Superior temporal gyrus (tissue), 1 donor: Measurements from ENCODE around the gene SLC24A4.

Experiments used
- DNase-seq: peaks from one replicate; pipeline ENCODE4 v3.0.0-alpha.2; 2016; ENCODE audit errors: extremely low spot score

The SLC24A4 gene, protein sequence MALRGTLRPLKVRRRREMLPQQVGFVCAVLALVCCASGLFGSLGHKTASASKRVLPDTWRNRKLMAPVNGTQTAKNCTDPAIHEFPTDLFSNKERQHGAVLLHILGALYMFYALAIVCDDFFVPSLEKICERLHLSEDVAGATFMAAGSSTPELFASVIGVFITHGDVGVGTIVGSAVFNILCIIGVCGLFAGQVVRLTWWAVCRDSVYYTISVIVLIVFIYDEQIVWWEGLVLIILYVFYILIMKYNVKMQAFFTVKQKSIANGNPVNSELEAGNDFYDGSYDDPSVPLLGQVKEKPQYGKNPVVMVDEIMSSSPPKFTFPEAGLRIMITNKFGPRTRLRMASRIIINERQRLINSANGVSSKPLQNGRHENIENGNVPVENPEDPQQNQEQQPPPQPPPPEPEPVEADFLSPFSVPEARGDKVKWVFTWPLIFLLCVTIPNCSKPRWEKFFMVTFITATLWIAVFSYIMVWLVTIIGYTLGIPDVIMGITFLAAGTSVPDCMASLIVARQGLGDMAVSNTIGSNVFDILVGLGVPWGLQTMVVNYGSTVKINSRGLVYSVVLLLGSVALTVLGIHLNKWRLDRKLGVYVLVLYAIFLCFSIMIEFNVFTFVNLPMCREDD

DNA sequence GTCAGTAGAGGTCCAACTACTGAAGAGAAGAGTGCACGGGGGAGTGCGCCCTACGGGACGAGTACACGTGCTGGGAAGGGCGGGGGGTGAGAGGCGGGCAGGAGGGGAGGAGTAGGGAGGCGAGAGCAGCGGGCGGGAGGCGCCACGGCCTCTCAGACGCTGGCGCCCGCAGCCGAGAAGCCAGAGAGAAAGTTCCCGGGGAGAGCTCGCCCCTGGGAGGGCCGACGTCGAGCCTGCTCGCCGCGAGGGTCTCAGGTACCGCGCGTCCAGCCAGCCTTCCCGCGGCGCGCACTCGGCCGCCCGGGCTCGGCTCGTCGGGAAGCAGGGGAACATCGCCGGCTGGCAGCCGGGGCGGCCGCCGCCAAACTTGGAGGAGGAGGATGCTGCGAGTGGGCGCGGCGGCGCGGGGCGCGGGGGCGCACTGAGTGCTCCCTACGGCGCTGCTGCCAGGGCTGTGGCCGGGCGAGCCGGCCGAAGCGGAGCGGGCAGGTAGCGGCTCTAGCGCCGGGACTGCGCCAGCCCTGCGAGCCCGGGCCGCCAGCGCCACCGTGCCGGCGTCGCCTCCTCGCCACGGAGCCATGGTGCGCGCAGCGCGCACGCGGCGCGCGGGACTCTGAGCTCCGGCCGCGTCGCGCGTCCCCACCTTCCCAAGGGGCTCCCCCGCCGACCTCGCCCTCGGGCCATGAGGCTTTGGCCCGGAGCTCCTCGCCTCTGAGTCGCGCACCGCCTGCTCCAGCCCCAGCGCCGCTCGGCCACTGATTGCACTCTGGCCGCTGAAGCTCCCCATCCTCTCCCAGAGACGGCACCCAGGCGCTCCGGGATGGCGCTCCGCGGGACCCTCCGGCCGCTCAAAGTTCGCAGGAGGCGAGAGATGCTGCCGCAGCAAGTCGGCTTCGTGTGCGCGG, at the start of gene SLC24A4:
TSS of gene SLC24A4 (plus strand) at position 155 of the 905 bp plus-strand sequence. CDS start at position 821, 666 bp downstream.
- DNase-seq, result no peak

DNA sequence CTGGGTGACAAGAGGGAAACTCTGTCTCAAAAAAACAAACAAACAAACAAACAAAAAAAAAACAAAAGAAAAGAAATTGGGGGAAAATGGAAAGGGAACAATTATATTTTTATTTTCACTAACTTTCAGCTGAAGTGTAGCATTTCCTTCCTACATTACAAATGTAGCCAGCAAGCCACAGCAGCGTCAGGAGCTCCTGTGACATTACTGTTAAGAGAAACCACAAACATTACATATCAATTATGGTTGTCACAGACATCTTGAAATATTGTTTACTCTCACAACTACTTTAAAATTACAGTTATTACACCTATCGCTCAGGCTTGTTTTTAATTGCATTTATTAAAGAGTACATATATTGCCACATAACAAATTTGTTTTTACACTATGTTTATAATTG, 49.8 kb upstream of the SLC24A4 start:
- no peak for DNase-seq

DNA sequence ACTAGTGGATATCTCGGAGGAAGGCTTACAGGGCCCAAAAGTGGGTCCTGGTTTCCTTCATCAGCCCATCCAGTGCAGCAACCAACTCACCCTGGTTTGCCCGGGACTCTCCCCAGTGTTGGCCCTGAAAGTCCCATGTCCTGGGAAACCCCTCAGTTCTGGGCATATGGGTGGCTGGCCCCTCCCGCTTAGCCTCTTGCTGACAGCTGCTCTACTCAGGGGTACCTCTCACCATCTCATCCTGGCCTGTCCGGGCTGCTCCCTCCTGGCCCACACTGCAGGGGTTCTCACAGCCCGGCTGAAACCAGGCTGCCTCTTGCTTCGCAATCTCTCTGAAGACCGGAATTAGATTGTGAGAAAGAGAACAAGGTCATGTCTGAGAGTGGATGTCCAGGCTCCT, 48.9 kb upstream of the SLC24A4 start:
- DNase-seq, result no peak

DNA sequence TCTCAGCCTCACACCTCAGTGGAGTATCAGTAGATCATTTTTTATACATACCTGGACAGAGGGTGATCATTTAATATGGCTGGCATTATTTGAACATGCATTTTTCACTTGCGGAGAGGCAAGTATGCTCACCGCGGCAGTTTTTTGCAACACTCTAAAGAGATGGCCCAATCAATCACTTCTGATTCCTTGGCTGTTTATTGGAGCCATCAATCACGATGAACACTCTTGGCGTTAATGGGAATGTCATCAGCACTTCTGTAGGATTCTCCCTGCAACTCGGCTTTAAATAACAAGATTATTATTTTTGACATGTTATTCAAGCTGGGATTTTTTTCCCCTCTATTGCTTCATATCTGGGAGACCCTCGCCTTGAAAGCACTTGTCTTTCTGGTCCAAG, 46.9 kb upstream of the SLC24A4 start:
- DNase-seq, result no peak

DNA sequence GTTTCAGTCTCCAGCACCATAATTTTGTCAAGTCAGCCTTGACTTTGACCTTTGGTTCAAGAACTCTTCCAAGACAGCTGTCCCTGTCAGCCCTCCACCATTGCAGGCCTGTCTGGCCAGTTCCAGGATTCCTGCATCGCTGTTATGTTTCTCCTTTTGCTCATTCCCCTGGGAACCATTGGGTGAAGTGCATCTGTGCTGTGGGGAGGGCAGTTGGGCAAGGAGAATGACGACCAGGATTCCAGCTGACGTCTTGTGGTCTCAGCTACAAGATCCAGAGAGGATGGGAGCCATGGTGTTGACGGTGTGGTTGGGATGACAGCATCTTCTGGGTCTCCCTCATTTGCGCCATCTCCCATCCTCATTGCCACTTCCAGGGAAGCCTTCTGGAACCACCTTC, 45.9 kb upstream of the SLC24A4 start:
- no peak for DNase-seq

DNA sequence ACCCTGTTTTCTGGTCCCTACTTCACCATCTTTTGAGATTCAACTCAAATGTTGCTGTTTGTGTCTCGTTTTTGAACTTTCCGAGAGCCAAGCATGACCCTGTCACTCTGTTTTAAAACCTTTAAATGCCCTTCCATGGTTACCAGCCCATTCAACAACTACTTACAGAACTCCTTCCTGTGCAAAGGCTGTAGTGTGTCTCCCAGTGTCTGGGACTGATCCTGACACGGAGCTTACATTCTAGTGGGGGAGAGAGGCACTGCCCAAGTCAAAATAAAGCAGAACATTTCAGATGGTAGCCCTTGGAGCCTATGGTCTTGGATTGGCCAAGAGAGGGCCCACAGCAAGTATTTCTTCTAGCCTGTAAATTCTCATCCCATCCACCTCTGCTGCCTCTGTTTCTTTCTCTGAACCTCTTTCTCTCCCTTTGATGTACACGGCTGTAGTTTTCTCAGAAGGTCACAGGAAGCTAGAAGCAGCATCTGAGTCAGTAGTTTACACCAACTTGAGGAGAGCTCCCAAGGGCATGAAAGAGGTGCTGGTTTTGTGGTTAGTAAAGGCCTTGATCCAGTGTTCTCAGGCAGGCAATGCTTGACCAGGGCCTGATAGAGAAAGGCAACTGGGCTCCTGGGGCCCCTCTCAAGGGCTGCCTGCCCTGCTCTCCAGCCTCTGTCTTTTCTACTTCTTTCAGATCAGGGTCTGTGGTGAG, 42.3 kb upstream of the SLC24A4 start:
- no peak for DNase-seq

DNA sequence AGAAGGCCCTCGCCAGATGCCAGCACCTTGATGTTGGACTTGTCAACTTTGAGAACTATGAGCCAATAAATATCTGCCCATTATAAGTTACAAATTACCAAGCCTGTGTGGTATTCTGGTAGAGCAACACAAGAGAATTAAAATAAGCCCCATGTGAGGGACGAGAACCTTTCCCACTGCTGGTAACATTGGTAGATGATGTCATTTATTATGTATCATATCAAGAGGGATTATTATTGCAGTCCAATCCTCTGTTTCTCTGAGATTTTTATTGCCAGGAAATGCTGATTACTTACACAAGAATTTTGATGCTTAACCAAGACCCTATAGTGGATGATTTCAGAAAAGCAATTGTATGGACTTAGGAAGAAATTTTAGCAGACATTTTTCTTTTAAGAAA, 40.3 kb upstream of the SLC24A4 start:
- DNase-seq, result no peak

DNA sequence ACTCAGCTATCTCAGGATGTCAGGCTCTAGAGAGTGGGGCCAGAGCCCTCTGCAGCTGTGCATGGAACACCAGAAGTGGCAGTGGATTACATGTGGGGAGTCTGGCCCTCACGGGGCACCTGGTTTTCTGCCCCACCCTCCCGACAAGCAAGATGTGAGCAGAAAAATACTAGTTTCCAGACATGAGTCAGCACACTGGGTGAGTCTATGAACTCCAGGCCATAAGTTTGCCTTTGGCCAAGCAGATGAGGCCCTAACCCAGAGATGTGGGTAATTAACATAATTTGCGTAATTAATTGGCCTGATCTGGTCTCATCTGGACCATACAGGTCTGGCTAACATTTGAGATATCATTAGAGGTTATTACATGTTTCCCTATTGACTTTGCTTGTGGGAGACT, 37.7 kb upstream of the SLC24A4 start:
- no peak for DNase-seq

DNA sequence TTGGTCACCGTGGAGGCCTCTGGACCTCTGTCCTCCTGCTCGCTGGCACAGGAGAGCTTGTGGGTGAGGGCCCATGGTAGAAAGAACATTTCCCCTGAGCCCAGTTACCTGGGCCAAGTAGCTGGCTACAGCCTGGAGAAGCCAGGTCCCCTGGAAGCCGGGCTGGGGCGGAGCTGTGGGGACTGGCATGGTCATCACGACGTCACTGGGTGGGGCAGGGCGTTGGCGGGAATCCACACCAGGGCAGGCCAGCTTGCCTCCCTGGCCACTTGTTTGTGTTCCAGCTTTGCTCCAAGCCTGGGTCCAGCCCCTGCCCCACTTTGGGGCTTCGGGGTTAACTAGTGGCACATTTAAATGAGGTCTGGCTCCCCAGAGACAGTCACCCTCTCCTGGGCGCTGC, 35.0 kb upstream of the SLC24A4 start:
- no peak for DNase-seq

DNA sequence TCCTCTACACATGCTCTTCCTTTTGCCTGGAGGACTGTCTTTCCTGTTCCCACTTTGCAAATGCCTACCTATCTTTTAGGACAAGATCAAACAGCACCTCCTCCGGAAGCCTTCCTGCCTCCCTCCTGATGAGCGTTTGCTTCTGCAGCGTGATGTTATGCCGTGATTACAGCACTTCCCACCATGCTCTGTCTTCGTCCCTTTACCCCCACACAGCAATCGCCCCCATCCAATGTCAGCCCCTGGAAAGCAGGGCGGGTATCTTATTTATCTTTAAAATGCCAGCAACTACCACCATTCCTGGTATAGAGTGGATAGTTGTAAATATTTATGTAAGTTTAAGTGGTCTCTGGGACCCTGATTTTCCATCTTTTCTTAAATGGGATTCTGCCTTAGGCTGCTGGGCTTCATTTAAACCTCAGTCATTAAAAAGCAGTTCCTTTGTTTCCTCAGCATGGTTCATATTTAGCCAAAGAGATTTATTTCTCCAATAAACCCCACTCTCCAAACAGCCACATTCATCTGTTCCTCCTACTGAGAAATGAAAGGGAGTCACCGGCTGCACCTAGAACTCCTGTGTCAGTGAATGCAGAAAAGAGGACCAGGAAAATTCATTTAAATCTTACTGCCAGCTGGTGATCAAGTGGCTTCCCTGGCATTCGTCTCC, 33.8 kb upstream of the SLC24A4 start:
- DNase-seq, result no peak

DNA sequence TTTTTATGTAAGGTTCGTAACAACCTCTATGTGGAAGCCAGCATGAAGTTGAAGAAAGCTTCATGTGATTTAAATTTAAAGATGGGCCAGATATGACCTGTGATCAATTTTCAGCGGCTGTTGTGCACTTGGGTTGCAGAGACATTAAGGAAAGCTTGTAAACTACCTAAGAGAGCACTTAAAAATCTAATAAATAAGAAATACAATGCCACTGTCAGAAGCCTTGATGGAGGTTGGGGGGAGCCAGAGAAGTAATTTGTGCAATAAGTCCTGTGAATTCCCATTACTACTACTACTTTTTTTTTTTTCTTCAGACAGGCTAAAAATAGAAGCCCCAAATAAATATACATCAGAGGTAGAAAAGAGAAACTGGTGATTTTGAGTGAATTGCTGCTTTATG, 30.3 kb upstream of the SLC24A4 start:
- DNase-seq, result no peak

DNA sequence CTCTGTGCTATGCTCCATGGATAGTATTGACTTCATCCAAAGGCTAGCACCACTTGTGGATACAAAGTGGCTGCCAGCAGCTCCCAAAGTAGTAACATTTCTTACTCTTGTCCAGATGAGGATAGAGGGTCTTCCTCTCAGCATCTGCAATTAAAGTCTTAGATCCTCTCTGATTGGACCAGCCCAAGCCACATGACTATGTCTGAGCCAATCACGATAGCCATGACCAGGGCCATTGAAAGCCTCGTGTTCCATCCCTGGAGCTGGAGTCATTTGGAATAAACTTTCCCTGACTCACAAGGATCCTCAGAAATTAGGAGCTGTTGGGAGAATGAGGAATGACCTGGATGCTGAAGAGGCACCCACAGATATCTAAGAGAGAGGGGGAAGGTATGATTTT, 28.5 kb upstream of the SLC24A4 start:
- no peak for DNase-seq

DNA sequence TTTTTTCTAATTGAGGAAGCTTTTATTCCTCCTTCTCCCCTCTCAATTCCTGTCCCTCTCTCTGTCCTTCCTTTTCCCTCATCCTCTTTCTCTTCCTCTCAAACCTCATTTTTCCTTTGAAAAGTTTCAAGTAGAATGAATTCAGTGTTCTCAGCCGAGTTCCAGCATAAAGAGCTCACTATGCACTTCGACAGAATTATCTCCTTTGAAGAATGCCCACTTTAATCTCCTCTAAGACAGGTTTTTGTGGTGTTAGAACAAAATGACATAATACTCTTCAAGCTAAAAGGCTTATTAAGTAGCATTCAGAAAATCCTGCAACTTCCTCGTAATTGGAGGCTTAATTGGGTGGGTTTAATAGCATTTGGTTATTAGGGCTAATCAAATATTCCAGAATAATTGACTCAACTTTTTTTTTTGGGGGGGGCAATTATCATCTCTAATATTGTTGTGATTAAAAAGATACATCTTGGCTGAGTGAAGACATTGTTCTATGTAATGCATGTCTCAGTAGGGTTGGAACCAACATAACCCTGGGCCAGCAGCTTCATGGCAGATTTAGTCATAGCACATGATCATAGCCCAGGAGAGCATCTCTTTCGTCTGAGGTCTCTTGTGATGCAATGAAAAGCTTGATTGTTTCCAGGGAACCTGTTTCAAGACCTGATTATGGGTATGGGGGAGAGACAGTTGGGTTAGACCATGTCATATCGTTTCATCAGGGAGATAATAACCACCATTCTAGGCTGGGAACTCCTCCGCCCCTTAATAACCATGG, 25.0 kb upstream of the SLC24A4 start:
- no peak for DNase-seq

DNA sequence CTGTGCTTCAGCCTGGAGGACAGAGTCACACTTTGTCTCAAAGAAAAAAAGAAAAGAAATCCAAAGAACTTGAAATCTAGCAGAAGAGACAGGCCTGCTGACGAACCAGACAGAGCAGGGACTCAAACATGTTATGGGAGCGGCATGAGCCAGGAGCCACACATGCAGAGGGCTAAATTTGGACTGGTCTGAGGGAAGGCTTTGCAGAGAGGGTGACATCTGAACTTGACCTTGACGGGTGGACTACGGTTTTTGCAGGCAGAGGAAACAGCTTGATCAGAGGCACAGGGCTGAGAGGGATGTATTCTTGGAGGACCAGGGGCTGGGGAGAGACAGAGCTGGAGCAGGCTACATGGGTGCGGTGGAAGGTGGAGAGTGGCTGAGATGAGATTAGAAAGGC, 20.5 kb upstream of the SLC24A4 start:
- no peak for DNase-seq

DNA sequence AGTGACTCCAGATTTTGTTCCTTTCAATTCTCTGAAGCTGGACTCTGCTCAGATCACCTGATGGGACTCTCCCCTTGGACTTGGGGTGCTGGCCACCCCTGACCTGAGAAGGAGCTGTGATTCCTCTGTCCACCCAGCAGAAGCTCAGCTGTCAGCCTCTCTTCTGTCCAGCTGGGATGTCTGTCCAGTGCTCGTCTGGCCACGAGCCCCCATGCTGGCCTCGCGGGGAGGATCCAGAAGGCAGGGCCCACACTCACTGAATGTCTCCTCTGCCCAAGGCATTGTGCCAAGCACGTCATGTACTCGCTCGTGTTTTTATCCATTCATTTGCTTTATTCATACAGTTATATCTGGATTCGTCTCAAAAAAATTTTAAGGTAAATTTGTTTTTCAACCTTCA, 14.2 kb upstream of the SLC24A4 start:
- no peak for DNase-seq

DNA sequence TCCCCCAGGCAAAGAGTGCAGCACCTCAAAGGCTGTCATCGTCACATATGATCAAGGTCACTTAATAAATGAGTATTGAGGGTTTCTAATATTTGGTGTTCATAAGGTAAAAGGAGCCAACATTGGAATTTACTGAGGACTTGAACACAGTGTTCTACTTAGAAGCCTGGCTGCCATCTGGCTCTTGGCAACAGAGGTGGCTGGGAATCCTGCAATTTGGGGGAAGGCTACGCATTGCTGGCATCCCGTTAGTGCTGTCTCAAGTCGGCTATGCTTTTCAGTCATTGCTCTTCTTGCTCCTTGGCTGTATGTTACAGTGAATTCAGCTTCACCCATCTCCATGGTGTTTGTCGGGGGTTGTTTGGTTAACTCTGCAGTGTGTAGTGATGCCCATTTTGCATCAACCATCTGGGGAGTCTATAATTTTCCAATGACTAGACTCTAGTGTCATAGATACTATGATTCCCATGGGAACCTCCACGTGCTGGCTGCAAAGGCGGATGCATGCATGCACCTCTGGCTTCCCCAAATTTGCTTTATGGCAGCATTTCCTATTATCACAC, 12.9 kb upstream of the SLC24A4 start:
- peak; percentile 38 for DNase-seq

DNA sequence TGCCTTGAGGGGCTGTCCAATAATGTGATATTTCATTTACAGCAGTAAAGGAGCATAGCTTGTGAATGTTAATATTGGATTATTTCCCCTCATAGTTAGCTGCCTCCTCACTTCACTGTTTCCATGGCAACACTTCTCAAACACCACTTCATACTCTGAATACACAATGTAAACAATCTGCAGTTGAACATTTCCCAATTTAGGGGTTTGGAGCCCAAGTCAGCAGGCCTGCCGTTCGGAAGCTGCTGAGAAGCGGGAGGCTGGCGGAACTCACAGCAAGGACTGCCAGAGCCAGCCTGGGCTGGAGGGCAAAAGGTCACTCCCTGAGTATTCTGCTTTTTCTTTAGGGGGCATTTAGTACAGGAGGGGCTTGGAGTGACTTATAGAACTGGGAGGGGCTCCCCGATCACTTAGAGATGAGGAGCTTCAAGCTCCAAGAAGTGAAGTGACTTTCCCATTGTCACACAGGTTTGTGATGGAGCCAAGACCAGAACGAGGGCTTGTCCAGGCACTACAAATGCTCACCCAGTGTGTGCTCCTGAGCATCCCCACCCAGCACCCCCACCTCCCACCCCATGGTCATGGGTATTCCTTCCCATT, 12.1 kb upstream of the SLC24A4 start:
- DNase-seq, result peak; percentile 40

DNA sequence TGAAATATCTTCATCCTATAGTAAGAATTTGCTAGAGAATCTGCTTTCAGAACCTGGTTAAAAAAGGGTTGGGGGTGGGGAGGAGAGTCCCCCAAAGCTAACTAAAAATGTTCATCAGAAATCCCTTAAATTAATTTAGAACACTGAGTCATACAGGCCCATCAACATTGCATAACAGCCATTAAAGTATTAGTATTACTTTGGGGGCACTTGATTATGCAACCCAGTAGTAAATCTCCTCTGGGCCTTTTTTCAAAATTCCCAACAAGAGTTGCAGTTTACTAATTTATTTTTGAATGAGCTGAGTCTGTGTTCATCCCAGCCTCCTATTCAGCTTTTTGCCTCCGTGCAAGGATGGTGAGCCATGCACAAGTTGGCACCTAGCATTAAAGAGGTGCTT, 8.8 kb upstream of the SLC24A4 start:
- no peak for DNase-seq

DNA sequence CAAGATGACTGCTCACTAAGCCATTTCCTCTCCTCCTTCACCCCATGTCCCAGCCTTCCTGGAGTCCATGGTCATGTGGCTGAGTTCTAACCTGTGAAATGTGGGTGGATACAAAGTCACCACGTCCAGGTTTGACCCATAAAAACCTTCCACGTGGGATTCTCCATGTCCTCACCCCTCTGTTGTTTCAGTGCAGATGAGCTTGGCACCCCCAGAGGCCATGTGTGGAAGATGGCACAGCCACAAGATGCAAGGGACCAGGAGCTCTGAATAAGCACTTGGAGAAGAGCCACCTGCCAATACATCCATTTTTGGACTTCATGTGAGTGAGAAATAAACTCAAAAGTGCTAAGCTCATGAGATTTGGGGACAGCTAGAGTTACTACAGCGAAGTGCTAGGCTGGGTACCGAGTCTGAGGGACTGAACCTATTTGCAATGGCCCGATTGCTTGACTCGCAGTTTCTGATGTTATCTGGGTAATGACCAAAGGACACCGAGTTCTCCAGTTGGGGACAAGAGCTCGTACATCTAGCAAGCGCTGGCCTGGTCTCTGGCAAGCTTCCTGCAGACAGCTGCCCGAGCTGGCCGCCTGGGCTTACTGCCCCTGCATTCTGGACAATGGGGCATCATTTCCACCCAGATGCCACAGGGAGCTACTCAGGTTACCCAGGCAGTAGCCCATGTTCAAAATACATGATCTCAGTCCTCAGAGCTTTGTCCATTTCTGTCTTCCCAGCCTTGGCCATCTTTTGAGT, 7.7 kb upstream of the SLC24A4 start:
- DNase-seq, result peak; percentile 40
